Transverse colon (tissue), 4 donors: ENCODE measurements around the gene MDH1. TPM values are rescaled to one million over a fixed set of nuclear protein-coding genes. Genes with fewer than 3 reads are reported as not detected.

Experiments used
- DNase-seq: peaks from one replicate; pipeline ENCODE4 v3.0.0-alpha.2; 2019
- H3K27ac ChIP-seq, 4 donors: fragments of 200-600 bp; sonication (generic); 2 replicates each; pipeline ENCODE4 v1.5.1; 2016 to 2018; ENCODE audit warnings: inconsistent platforms in 4 of 4
- H3K27me3 ChIP-seq: fragments of 200-600 bp; sonication (generic); 2 replicates; pipeline ENCODE4 v1.5.1; 2017; ENCODE audit warnings: inconsistent platforms
- H3K36me3 ChIP-seq, 4 donors: fragments of 200-600 bp; sonication (generic); 2 replicates each; pipeline ENCODE4 v1.5.1; 2017 to 2019; ENCODE audit warnings: inconsistent platforms in 4 of 4
- H3K4me1 ChIP-seq, 4 donors: fragments of 200-600 bp; sonication (generic); 2 replicates each; pipeline ENCODE4 v1.5.1; 2017 to 2020; ENCODE audit warnings: inconsistent platforms in 4 of 4
- H3K4me3 ChIP-seq, 4 donors: fragments of 200-600 bp; sonication (generic); 1 replicate in 1 of 4; 2 replicates in 3 of 4; pipeline versions ENCODE4 v1.5.1 to v1.6.1; 2017 to 2019; ENCODE audit warnings: inconsistent platforms in 4 of 4
- H3K9me3 ChIP-seq, 2 donors: fragments of 200-600 bp; sonication (generic); 2 replicates each; pipeline ENCODE4 v1.5.1; 2017 to 2019; ENCODE audit warnings: inconsistent platforms in 2 of 2
- CTCF ChIP-seq, 5 experiments: fragments of 200-600 bp in 3 of 5; fragments of 450-650 bp in 2 of 5; sonication (generic) in 3 of 5; IDR thresholded peaks; 1 replicate in 2 of 5; 2 replicates in 3 of 5; pipeline ENCODE4 v1.5.1; 2016 to 2017; ENCODE audit warnings: antibody characterized with exemption in 5 of 5, inconsistent platforms in 3 of 5, mild to moderate bottlenecking in 2 of 5, moderate library complexity in 1 of 5
- EP300 ChIP-seq: sonication (generic); formaldehyde crosslinking; IDR thresholded peaks from one replicate; pipeline ENCODE4 v1.6.1; 2017; ENCODE audit warnings: antibody characterized with exemption, low read depth
- POLR2A ChIP-seq: fragments of 450-650 bp; IDR thresholded peaks from one replicate; pipeline ENCODE4 v1.6.1; 2016; ENCODE audit warnings: antibody characterized with exemption, mild to moderate bottlenecking, moderate library complexity
- POLR2AphosphoS5 ChIP-seq, 3 donors: sonication (generic); formaldehyde crosslinking; IDR thresholded peaks; one replicate each; pipeline ENCODE4 v1.6.1; 2016; ENCODE audit warnings: antibody characterized with exemption in 3 of 3
- WGBS, 2 donors: methylation state at CpG; one replicate each; pipeline ENCODE4 v1.1.5; 2018; ENCODE audit warnings: low coverage in 1 of 2; 5-methylcytosine and 5-hydroxymethylcytosine counted together
- in situ Hi-C, 4 donors: fragments of 200-750 bp; cut with MboI; loops; one replicate each; pipeline versions ENCODE4 v1.15.0 to v1.15.1; 2017; ENCODE audit warnings: low sequenced_read_pairs in 3 of 4, low pct_ligation_motif_present in 1 of 4, low pct_unique_long_range_greater_than_20kb in 1 of 4
- intact Hi-C: fragments of 100-400 bp; cut with DNase I; formaldehyde crosslinking; loops from one replicate; pipeline ENCODE4 v1.15.1; 2023; ENCODE audit warnings: low total_unique reads
- total RNA-seq, 4 donors: library from RNA; depleted of rRNA; stranded (reverse); fragments of >200 nt; gene quantifications; one replicate each; pipeline ENCODE4 v1.1.0, GENCODE V29; 2016

Gene MDH1
- total RNA-seq, 4 donors from 2014 or later, result 55.5 to 179 (median 141) TPM

GRCh38 chr2:63651861-63652651 lies 63.3 kb downstream of the MDH1 start:
- intact Hi-C loops, result no loop called here
- 29 to 61% methylated on average over 1 to 4 of the region's 4 CpGs for WGBS, 2 donors
- Histone ChIP-seq H3K27me3 (no peaks in the 10 kb centered on the region), H3K4me1 (no peaks in the 10 kb centered on the region), H3K36me3 (no peaks in the 10 kb centered on the region), H3K27ac (no peak overlapping the region), H3K4me3 (no peak overlapping the region), H3K9me3 (no peaks in the 10 kb centered on the region)
- in situ Hi-C loops, result no loop called here
- TF ChIP-seq CTCF (IDR thresholded peaks at IDR 0.05) (no peak), POLR2AphosphoS5 (IDR thresholded peaks at IDR 0.05) (no peak), POLR2A (no peak), EP300 (no peak)
- DNase-seq, result no peak

GRCh38 chr2:63652652-63652985 lies 63.9 kb downstream of the MDH1 start:
- intact Hi-C loops (no loop called here), in situ Hi-C loops (no loop called here)
- no peaks in the 10 kb centered on the region for H3K4me1 ChIP-seq
- H3K9me3 ChIP-seq, result no peaks in the 10 kb centered on the region
- TF ChIP-seq CTCF (IDR thresholded peaks at IDR 0.05), result no peak
- TF ChIP-seq POLR2AphosphoS5 (IDR thresholded peaks at IDR 0.05), result no peak
- TF ChIP-seq POLR2A, result no peak
- no peak for TF ChIP-seq EP300
- WGBS, 2 donors, result 60 to 68% methylated on average over 2 of the region's 2 CpGs
- no peaks in the 10 kb centered on the region for H3K36me3 ChIP-seq
- no peak overlapping the region for H3K4me3 ChIP-seq
- DNase-seq, result no peak
- no peak overlapping the region for H3K27ac ChIP-seq
- no peaks in the 10 kb centered on the region for H3K27me3 ChIP-seq

GRCh38 chr2:63654959-63655358 lies 66.2 kb downstream of the MDH1 start:
- H3K4me3 ChIP-seq, result no peak overlapping the region
- no peaks in the 10 kb centered on the region for H3K27me3 ChIP-seq
- no peak overlapping the region for H3K27ac ChIP-seq
- in situ Hi-C loops, result no loop called here
- DNase-seq, result no peak
- H3K36me3 ChIP-seq, result no peaks in the 10 kb centered on the region
- WGBS, 2 donors, result 73 to 89% methylated on average over 1 of the region's 1 CpG
- no peaks in the 10 kb centered on the region for H3K9me3 ChIP-seq
- no peak for TF ChIP-seq POLR2A
- intact Hi-C loops, result no loop called here
- peaks cover 0 to 4% (median 0%) of the 10 kb centered on the region in 4 donors for H3K4me1 ChIP-seq

Other genes with a start within 250 kb of the MDH1 start
- 10 to 100 TPM in 2 of 4 donors, 1 to 10 TPM in 2; 2.6 to 15.5 (median 10.9) TPM for gene WDPCP, start 486 bp upstream of the MDH1 start, total RNA-seq